Measurements from ENCODE around the gene CLCN3.
"Not testable (repeated sequence)": the region's sequence is repeated elsewhere in the genome, so short reads cannot be mapped to it uniquely, and the experiment has no call there.

GRCh38 chr4:169771556-169772080, 151.2 kb downstream of the CLCN3 start:
- not testable (repeated sequence) for TF ChIP-seq CTCF (IDR thresholded peaks at IDR 0.05; ENCODE audit: low read length); EZH2 (optimal IDR thresholded peaks at IDR 0.05; ENCODE audit: low read depth, low read length)
